Measurements from ENCODE around the gene TTC1.

DNA sequence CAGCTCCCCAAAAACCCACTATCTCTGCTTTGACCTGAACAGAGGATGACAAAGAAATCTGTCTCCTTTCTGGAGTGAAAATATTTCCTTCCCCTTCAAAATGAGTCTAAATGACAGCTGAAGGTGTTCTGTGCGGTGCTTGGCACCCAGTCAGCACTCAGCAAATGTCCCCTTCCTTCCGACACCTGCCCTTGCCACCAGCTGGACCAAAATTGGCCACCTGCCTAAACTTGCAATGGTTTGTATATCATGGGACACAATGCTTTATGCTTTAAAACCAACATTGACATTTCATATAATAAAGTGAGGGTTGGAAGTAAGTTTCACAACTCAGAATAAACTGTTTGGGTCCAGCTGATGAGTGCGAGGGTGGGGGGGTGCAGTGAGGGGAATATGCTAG is 7.5 kb upstream of the TTC1 start:
- TF ChIP-seq, protein P1, sequence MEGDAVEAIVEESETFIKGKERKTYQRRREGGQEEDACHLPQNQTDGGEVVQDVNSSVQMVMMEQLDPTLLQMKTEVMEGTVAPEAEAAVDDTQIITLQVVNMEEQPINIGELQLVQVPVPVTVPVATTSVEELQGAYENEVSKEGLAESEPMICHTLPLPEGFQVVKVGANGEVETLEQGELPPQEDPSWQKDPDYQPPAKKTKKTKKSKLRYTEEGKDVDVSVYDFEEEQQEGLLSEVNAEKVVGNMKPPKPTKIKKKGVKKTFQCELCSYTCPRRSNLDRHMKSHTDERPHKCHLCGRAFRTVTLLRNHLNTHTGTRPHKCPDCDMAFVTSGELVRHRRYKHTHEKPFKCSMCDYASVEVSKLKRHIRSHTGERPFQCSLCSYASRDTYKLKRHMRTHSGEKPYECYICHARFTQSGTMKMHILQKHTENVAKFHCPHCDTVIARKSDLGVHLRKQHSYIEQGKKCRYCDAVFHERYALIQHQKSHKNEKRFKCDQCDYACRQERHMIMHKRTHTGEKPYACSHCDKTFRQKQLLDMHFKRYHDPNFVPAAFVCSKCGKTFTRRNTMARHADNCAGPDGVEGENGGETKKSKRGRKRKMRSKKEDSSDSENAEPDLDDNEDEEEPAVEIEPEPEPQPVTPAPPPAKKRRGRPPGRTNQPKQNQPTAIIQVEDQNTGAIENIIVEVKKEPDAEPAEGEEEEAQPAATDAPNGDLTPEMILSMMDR (IDR thresholded peaks at IDR 0.05; ENCODE audit: insufficient read depth, low read length, poor library complexity, severe bottlenecking) = no peak
- no peak for TF ChIP-seq EZH2phosphoT487 (conservative IDR thresholded peaks at IDR 0.05; ENCODE audit: low read length)
